Keratinocyte (primary cell): ENCODE measurements around the gene NUSAP1.

Source experiments
- CTCF ChIP-seq, 3 experiments: IDR thresholded peaks in 1 of 3; conservative IDR thresholded peaks in 1 of 3; optimal IDR thresholded peaks in 1 of 3; 2 replicates in 2 of 3; 3 replicates in 1 of 3; pipeline versions ENCODE3 to v1.5.1; 2011; ENCODE audit warnings: low read length in 3 of 3, mild to moderate bottlenecking in 3 of 3, moderate library complexity in 2 of 3, control low read depth in 1 of 3, inconsistent platforms in 1 of 3; ENCODE audit not compliant: insufficient read depth in 2 of 3; ENCODE audit errors: extremely low read depth in 1 of 3
- EZH2 ChIP-seq: IDR thresholded peaks from one replicate; pipeline ENCODE4 v1.6.1; 2012; ENCODE audit warnings: inconsistent platforms, mild to moderate bottlenecking, low read length, moderate library complexity

- TF ChIP-seq CTCF (optimal IDR thresholded peaks at IDR 0.05 in 1 of 3, IDR thresholded peaks at IDR 0.05 in 1 of 3, conservative IDR thresholded peaks at IDR 0.05 in 1 of 3; ENCODE audit: extremely low read depth in 1 of 3, insufficient read depth in 2 of 3, low read length in 3 of 3) (no peak), EZH2 (no peak)
Measured at GRCh38 chr15:41396111-41396510, 63.4 kb downstream of the NUSAP1 start.
